HEK293 (cell line): ENCODE data around the gene CSMD2.

ENCODE experiments used
- CTCF ChIA-PET: fragments of 350-600 bp; formaldehyde crosslinking; extraction: SDS; loops from one replicate; lab custom pipeline; 2021; ENCODE audit warnings: antibody characterized with exemption; lab: Yijun Ruan, JAX
- POLR2A ChIA-PET: fragments of 300-600 bp; formaldehyde crosslinking; extraction: SDS; loops from one replicate; lab custom pipeline; 2020; ENCODE audit warnings: antibody characterized with exemption, inconsistent platforms; lab: Yijun Ruan, JAX
- H3K27ac ChIP-seq: fragments of 200-500 bp; sonication (Bioruptor generic); 2 replicates; pipeline ENCODE4 v1.5.1; 2014; ENCODE audit warnings: low read depth, low read length, control low read depth, inconsistent platforms; ENCODE audit errors: extremely low read depth
- H3K36me3 ChIP-seq, 2 experiments: fragments of 200-500 bp in 1 of 2; sonication (Bioruptor generic) in 1 of 2; 1 replicate in 1 of 2; 2 replicates in 1 of 2; pipeline ENCODE4 v1.5.1; 2014 to 2017; ENCODE audit warnings: inconsistent platforms in 2 of 2, low read length in 2 of 2; ENCODE audit not compliant: control insufficient read depth in 2 of 2, insufficient read depth in 1 of 2
- H3K4me1 ChIP-seq: fragments of 200-500 bp; sonication (Bioruptor generic); 2 replicates; pipeline ENCODE4 v1.5.1; 2014; ENCODE audit warnings: mild to moderate bottlenecking, low read length, inconsistent platforms; ENCODE audit not compliant: control insufficient read depth, insufficient read depth
- H3K4me3 ChIP-seq: 2 replicates; pipeline ENCODE4 v1.5.1; 2011; ENCODE audit warnings: low read depth, mild to moderate bottlenecking, control low read depth, low read length, moderate library complexity
- H3K9me3 ChIP-seq: fragments of 200-500 bp; sonication (Bioruptor generic); 2 replicates; pipeline ENCODE4 v1.5.1; 2014; ENCODE audit warnings: low read depth, low read length, inconsistent platforms; ENCODE audit not compliant: control insufficient read depth, insufficient read depth
- BCL11B ChIP-seq: fragments of 450-650 bp; formaldehyde crosslinking; IDR thresholded peaks from 2 replicates; pipeline ENCODE4 v1.5.1; 2016; ENCODE audit warnings: low read depth, missing biosample characterization, missing genetic modification characterization
- CTCF ChIP-seq: fragments of 450-650 bp; formaldehyde crosslinking; IDR thresholded peaks from 2 replicates; pipeline ENCODE4 v1.5.1; 2016; ENCODE audit warnings: missing biosample characterization, missing genetic modification characterization
- GLIS2 ChIP-seq: fragments of 450-650 bp; formaldehyde crosslinking; IDR thresholded peaks from 2 replicates; pipeline ENCODE4 v1.5.1; 2016; ENCODE audit warnings: missing biosample characterization, missing genetic modification characterization
- ZBTB1 ChIP-seq: fragments of 450-650 bp; formaldehyde crosslinking; IDR thresholded peaks from 2 replicates; pipeline ENCODE4 v1.5.1; 2016; ENCODE audit warnings: missing biosample characterization, missing genetic modification characterization
- ZFP41 ChIP-seq: fragments of 450-650 bp; formaldehyde crosslinking; IDR thresholded peaks from 2 replicates; pipeline ENCODE4 v1.5.1; 2016; ENCODE audit warnings: missing biosample characterization, missing genetic modification characterization, borderline replicate concordance
- ZNF121 ChIP-seq: fragments of 450-650 bp; formaldehyde crosslinking; IDR thresholded peaks from 2 replicates; pipeline ENCODE4 v1.5.1; 2016; ENCODE audit warnings: missing biosample characterization, missing genetic modification characterization
- ZNF157 ChIP-seq: fragments of 450-650 bp; formaldehyde crosslinking; IDR thresholded peaks from 2 replicates; pipeline ENCODE4 v1.5.1; 2016; ENCODE audit warnings: missing biosample characterization, missing genetic modification characterization
- ZNF18 ChIP-seq: fragments of 450-650 bp; formaldehyde crosslinking; IDR thresholded peaks from 2 replicates; pipeline ENCODE4 v1.5.1; 2016; ENCODE audit warnings: missing biosample characterization, missing genetic modification characterization
- ZNF404 ChIP-seq: fragments of 450-650 bp; formaldehyde crosslinking; IDR thresholded peaks from 2 replicates; pipeline ENCODE4 v1.5.1; 2017; ENCODE audit warnings: missing biosample characterization, missing genetic modification characterization
- ZNF433 ChIP-seq: fragments of 450-650 bp; formaldehyde crosslinking; IDR thresholded peaks from 2 replicates; pipeline ENCODE4 v1.5.1; 2016; ENCODE audit warnings: missing biosample characterization, missing genetic modification characterization, low read depth
- ZNF449 ChIP-seq: fragments of 450-650 bp; formaldehyde crosslinking; IDR thresholded peaks from 2 replicates; pipeline ENCODE4 v1.5.1; 2017; ENCODE audit warnings: missing biosample characterization, mild to moderate bottlenecking, missing genetic modification characterization, moderate library complexity
- ZNF558 ChIP-seq: fragments of 450-650 bp; formaldehyde crosslinking; IDR thresholded peaks from 2 replicates; pipeline ENCODE4 v1.5.1; 2016; ENCODE audit warnings: missing biosample characterization, missing genetic modification characterization
- ZNF585B ChIP-seq: fragments of 450-650 bp; formaldehyde crosslinking; IDR thresholded peaks from 2 replicates; pipeline ENCODE4 v1.5.1; 2016; ENCODE audit warnings: missing biosample characterization, missing genetic modification characterization
- ZNF658 ChIP-seq: fragments of 450-650 bp; formaldehyde crosslinking; IDR thresholded peaks from 2 replicates; pipeline ENCODE4; 2016; ENCODE audit warnings: missing biosample characterization, missing genetic modification characterization
- ZNF837 ChIP-seq: fragments of 450-650 bp; formaldehyde crosslinking; IDR thresholded peaks from 2 replicates; pipeline ENCODE4 v1.5.1; 2016; ENCODE audit warnings: missing biosample characterization, missing genetic modification characterization
- ZSCAN16 ChIP-seq: fragments of 450-650 bp; formaldehyde crosslinking; IDR thresholded peaks from 2 replicates; pipeline ENCODE4 v1.5.1; 2016; ENCODE audit warnings: missing biosample characterization, missing genetic modification characterization
- TF ChIP-seq, protein P1 (sequence below): fragments of 450-650 bp; formaldehyde crosslinking; IDR thresholded peaks from 2 replicates; pipeline ENCODE4 v1.5.1; 2016; ENCODE audit warnings: missing biosample characterization, missing genetic modification characterization, borderline replicate concordance
- TF ChIP-seq, protein P2 (sequence below): fragments of 450-650 bp; formaldehyde crosslinking; IDR thresholded peaks from 2 replicates; pipeline ENCODE4 v1.5.1; 2016; ENCODE audit warnings: missing biosample characterization, missing genetic modification characterization

The CSMD2 gene

GRCh38 chr1:33872275-33872674, 292.8 kb downstream of the CSMD2 start:
- Histone ChIP-seq H3K9me3 (no peaks in the 10 kb centered on the region), H3K36me3 (no peaks in the 10 kb centered on the region), H3K4me3 (no peak overlapping the region), H3K4me1 (no peaks in the 10 kb centered on the region), H3K27ac (no peak overlapping the region)
- ChIA-PET POLR2A (no interaction called here), CTCF (interaction anchor here (0.6 kb wide), 1 partner anchor 238 kb away, joined by 4 read pairs; no protein-coding TSS in a partner anchor)
- TF ChIP-seq GLIS2 (tag by site-specific recombination) (no peak), ZNF585B (no peak), ZNF658 (tag by site-specific recombination) (no peak), ZBTB1 (tag by site-specific recombination) (no peak), ZFP41 (tag by site-specific recombination) (no peak)
- TF ChIP-seq, protein P1, sequence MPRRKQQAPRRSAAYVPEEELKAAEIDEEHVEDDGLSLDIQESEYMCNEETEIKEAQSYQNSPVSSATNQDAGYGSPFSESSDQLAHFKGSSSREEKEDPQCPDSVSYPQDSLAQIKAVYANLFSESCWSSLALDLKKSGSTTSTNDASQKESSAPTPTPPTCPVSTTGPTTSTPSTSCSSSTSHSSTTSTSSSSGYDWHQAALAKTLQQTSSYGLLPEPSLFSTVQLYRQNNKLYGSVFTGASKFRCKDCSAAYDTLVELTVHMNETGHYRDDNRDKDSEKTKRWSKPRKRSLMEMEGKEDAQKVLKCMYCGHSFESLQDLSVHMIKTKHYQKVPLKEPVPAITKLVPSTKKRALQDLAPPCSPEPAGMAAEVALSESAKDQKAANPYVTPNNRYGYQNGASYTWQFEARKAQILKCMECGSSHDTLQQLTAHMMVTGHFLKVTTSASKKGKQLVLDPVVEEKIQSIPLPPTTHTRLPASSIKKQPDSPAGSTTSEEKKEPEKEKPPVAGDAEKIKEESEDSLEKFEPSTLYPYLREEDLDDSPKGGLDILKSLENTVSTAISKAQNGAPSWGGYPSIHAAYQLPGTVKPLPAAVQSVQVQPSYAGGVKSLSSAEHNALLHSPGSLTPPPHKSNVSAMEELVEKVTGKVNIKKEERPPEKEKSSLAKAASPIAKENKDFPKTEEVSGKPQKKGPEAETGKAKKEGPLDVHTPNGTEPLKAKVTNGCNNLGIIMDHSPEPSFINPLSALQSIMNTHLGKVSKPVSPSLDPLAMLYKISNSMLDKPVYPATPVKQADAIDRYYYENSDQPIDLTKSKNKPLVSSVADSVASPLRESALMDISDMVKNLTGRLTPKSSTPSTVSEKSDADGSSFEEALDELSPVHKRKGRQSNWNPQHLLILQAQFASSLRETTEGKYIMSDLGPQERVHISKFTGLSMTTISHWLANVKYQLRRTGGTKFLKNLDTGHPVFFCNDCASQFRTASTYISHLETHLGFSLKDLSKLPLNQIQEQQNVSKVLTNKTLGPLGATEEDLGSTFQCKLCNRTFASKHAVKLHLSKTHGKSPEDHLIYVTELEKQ (tag by site-specific recombination): no peak

GRCh38 chr1:33867684-33868083, 297.3 kb downstream of the CSMD2 start:
- H3K4me1 ChIP-seq: no peaks in the 10 kb centered on the region
- H3K27ac ChIP-seq: no peak overlapping the region
- no peaks in the 10 kb centered on the region for H3K9me3 ChIP-seq
- H3K36me3 ChIP-seq: no peaks in the 10 kb centered on the region
- no peak overlapping the region for H3K4me3 ChIP-seq
- TF ChIP-seq, protein P2, sequence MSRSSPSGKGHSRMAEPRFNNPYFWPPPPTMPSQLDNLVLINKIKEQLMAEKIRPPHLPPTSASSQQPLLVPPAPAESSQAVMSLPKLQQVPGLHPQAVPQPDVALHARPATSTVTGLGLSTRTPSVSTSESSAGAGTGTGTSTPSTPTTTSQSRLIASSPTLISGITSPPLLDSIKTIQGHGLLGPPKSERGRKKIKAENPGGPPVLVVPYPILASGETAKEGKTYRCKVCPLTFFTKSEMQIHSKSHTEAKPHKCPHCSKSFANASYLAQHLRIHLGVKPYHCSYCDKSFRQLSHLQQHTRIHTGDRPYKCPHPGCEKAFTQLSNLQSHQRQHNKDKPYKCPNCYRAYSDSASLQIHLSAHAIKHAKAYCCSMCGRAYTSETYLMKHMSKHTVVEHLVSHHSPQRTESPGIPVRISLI (tag by site-specific recombination): no peak
- TF ChIP-seq ZNF121 (tag by site-specific recombination): no peak
- TF ChIP-seq CTCF (tag by site-specific recombination): no peak
- no peak for TF ChIP-seq ZNF558 (tag by site-specific recombination)
- no peak for TF ChIP-seq ZNF449 (tag by site-specific recombination)
- CTCF ChIA-PET: no interaction called here
- POLR2A ChIA-PET: no interaction called here

GRCh38 chr1:33866281-33866680, 298.7 kb downstream of the CSMD2 start:
- Histone ChIP-seq H3K9me3 (no peaks in the 10 kb centered on the region), H3K27ac (no peak overlapping the region)
- POLR2A ChIA-PET: no interaction called here
- TF ChIP-seq ZNF433 (no peak), ZNF837 (tag by site-specific recombination) (no peak), BCL11B (no peak), ZNF404 (no peak), ZNF157 (tag by site-specific recombination) (no peak), ZNF18 (tag by site-specific recombination) (no peak), ZSCAN16 (tag by site-specific recombination) (no peak)
- TF ChIP-seq, all 188 proteins: peak for 0
- no peak overlapping the region for H3K4me3 ChIP-seq
- no peaks in the 10 kb centered on the region for H3K4me1 ChIP-seq
- H3K36me3 ChIP-seq: no peaks in the 10 kb centered on the region
- CTCF ChIA-PET: interaction anchor here (0.7 kb wide), 1 partner anchor 10 kb away, joined by 3 read pairs; no protein-coding TSS in a partner anchor
